GM19035 (cell line): ENCODE results near the gene OXER1.
"Not testable (repeated sequence)": the region's sequence is repeated elsewhere in the genome, so short reads cannot be mapped to it uniquely, and the experiment has no call there.

Experiments
- ATAC-seq: cut with Tn5 transposase; IDR thresholded peaks from one replicate; pipeline ENCODE4 v1.9.1; 2021; ENCODE audit not compliant: unreplicated experiment

OXER1 gene

GRCh38 chr2:42752816-42753813 is 10.8 kb downstream of the OXER1 start:
- ATAC-seq = no peak

GRCh38 chr2:42752314-42752713 is 11.6 kb downstream of the OXER1 start:
- peak; percentile 67 for ATAC-seq

DNA sequence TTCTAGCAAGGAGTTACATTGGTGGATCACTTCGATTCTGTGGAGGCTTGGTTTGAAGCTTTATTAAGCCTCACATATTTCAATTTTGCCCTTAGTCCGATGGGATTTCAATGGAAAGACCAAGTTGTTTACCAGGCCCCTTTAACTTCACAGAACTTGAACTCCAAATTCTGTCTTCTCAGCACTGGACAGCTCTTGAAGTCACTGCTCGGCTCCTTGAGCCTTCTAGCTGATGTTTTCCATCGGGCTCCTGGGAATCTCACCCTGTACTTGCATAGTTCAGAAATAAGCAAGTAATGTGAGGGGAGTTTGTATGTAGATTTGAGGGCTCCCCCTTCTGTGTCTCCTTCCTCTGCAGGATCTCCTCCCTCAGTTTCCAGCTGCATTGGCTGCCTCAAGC is 15.1 kb downstream of the OXER1 start:
- no peak for ATAC-seq

DNA sequence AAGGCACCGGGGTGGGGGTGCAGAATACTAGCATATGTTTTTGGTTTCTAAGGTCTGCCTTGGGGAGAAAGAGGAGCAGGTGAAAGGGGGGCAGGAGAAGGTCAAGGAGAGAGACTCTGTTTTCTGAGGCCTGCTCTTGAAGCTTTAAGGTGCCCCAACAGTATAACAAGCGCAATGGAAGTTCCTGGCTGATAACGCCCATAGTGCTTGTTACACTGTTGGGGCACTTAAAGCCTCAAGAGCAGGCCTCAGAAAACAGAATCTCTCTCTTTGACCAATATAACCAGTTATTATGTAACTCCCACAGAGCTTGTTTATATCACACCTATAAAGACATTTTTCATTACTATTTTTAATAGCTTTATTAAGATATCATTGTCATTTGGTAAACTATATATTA is 16.5 kb downstream of the OXER1 start:
- no peak for ATAC-seq

- ATAC-seq = no peak
Measured at GRCh38 chr2:42744545-42745082, 19.3 kb downstream of the OXER1 start.

DNA sequence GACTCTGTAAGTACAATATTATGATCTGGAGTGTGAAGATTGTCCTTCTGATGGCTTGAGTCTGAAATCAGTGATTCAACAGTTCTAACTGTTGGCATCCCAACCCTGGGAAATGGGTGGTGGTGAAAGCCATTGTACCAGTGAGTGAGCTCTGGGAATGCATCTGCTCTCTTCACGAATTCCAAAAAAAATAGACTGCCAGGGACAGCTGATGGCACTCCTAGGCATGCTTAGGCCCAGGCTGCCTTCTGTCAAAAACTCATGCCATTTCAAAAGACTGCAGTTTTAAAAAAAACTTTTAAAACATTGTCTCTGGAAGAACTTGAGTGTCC is 20.3 kb downstream of the OXER1 start:
- no peak for ATAC-seq

DNA sequence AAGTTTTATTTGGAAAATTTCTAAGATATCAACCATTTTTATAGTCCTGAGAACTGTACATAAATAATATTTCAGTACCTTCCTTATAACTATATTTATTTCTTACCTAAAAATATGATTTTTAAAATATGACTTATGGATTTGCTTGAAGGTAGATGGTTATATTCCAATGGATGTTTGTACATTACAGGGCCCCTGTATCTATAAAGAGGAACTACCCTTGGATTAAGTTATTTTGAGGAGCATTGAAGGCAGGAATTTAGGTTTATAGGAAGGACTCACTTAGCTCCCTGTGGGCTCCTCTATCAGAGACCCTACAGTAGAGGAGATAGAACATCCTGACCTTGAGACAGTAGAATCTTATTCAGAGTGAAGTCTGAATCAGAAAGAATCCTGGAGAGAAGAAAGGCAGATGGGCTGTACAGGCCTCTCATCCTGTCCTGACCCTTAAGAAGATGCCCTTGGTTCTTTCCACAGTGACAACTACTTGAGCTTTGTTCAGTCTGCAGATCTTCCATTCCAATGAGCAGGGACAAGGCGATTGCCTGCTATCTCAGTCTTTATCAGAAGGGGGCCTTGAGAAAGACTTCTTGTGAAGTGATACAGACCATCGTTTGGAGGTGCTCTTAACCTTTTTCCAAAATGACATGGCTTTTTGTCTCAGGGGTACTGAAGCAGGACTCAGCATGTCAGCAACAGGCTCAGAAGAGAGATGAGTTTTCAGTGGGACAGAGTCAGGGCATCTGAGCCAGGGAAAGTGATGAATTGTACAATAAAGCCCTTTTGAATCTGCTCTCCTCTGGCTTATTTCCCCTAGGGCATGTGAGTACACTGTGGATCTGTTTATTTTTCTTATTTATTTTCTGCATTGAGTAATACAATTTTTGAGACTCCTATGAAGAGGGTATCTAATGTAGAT is 20.9 kb downstream of the OXER1 start:
- ATAC-seq = no peak

GRCh38 chr2:42741140-42741539 is 22.8 kb downstream of the OXER1 start:
- no peak for ATAC-seq

DNA sequence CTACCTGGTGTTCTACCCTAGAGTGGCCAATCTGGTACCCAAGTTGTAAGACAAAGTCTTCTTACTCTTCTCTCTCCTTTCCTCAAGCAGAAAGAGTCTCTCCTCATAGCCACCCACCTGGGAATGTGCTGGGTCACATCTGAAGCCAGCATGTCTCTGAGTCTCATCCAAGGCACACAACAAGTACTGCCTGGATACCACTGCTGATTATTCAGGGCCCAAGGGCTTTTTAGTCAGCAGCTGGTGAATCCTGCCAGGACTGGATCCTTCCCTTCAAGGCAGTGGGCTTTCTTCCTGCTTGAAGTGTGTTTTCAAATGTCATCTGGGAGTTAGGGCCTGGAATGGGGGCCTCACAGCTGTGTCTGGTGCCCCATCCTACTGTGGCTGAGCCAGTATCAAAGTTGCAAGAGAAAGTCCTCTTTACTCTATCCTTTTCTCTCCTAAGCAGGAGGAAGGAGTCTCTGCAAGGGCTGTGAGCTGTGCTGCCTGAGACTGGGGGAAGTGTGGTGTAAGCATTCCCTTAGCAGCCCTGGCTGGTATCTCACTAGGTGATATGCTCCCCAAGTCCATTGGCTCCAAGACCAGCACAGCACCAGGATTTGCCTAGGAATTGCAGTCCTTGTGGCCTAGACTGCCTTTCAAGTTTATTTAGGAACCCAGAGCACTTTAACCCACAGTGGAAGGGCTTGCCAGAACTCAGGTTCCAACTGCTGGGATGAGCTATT is 27.2 kb downstream of the OXER1 start:
- ATAC-seq = no peak

DNA sequence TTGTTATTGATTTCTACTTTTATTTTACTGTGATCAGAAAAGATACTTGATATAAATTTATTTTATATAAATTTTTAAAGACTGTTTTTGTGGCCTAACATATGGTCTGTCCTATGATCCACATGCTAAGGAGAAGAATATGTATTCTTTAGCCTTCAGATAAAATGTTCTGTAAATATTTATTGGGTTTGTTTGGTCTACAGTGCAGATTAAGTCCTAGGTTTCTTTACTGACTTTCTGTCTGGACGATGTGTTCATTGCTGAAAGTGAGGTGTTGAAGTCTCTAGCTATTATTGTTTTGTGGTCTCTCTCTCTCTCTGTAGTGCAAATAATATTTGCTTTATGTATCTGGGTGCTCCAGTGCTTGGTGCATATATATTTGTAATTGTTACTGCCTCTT is 30.1 kb downstream of the OXER1 start:
- ATAC-seq = no peak

DNA sequence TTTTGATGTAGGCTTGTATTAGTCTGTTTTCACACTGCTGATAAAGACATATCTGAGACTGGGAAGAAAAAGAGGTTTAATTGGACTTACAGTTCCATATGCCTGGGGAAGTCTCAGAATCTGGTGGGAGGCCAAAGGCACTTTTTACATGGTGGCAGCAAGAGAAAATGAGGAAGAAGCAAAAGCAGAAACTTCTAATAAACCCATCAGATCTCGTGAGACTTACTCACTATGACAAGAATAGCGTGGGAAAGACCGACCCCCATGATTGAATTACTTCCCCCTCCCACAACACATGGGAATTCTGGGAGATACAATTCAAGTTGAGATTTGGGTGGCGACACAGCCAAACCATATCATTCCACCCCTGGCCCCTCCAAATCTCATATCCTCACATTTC is 32.6 kb downstream of the OXER1 start:
- not testable (repeated sequence) for ATAC-seq

- no peak for ATAC-seq
Measured at GRCh38 chr2:42726680-42727079, 37.3 kb downstream of the OXER1 start.

GRCh38 chr2:42725657-42726056 is 38.3 kb downstream of the OXER1 start:
- ATAC-seq = no peak

GRCh38 chr2:42724886-42725285 is 39.0 kb downstream of the OXER1 start:
- no peak for ATAC-seq

GRCh38 chr2:42723465-42723864 is 40.5 kb downstream of the OXER1 start:
- no peak for ATAC-seq

DNA sequence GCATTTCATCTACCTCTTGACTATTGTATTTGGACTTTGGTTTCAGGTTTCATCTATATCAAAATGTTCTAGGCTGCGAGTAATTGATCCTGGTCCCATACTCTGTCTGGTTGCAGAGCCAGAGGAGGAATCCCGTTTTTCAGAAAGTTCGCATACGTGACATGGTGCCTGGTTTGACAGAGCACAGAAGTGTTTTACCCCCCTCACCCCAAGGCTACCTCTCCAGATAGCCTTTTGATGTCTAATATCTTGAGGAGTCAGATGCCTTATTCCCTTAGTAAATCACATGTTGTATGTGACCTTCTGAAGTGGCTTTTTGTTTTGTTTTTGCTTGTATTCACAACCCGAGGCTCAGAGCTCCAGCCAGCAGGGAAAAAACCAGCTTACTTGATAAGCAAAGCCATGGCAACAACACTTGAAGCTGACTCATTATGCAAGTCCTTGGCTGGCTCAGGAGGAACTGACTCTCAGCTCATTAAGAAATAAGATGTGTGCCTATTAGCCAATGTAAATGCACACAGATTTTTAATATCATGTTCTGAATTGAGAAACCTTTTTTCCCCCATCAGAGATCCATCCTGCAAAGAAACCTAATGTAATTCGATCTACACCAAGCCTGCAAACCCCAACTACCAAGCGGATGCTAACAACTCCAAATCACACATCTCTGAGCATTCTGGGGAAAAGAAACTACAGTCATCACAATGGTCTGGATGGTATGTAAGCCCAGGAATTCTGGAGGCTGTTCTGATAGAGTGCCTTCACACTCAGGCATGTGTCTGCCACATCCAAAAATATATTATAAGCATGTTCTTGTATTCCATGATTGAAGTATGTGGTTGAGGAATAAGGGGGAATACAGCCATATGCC is 41.4 kb downstream of the OXER1 start:
- ATAC-seq = peak; percentile 98

DNA sequence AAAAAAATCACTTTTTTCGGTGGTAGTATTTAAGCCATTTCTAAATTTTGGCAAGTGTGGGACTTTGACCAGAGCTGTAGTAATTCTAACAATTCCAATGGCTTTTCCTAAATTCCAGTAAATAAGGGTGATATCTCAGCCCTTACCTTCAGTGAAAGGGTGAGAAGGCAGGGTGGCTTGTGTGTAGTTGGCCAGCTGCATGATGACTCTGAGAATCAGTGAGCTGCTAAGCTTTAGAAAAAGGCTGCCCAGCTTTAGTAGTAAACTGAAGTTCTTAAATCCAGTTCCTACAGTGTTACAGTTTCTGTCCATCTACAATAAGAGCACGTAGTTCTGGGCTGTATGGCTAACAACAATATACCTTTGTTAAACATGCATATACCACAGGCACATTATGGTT is 42.0 kb downstream of the OXER1 start:
- ATAC-seq = no peak

- ATAC-seq = no peak
Measured at GRCh38 chr2:42714686-42715085, 49.2 kb downstream of the OXER1 start.

DNA sequence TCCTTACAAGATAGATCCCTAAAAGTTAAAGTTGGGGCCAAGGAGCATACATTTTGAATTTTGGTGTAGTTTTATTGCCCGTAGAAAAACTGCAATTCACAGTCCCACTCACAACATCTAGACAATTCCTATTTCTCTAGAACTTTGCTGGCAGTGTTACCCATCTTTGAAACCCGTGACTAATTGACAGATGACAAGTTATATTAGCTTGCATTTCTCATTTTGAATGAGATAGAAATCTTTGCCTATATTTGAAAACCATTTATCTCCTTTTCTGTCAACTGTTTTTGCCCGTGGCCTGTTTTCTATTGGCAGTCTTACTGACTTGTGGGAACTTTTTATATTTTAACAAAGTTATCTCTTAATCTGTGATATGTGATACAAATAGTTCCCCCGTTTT is 50.0 kb downstream of the OXER1 start:
- ATAC-seq = no peak

- ATAC-seq = no peak
Measured at GRCh38 chr2:42712934-42713333, 51.0 kb downstream of the OXER1 start.
